ENCODE results near the gene CHID1.

- no peak for TF ChIP-seq CTCF (IDR thresholded peaks at IDR 0.05)
- TF ChIP-seq POLR2A (IDR thresholded peaks at IDR 0.05) = no peak
- no peak for TF ChIP-seq EP300 (IDR thresholded peaks at IDR 0.05)
These were observed 20.8 kb upstream of the CHID1 start for GRCh38 chr11:931385-931784.

All from upper lobe of left lung (tissue), 4 donors.